GM23338 (cell line): Measurements from ENCODE around the gene SYP.

ENCODE experiments used
- EZH2 ChIP-seq: fragments of 200-600 bp; sonication (generic); IDR thresholded peaks from one replicate; pipeline ENCODE4 v1.8.0; 2017; ENCODE audit warnings: antibody characterized with exemption, mild to moderate bottlenecking, low read depth; ENCODE audit not compliant: unreplicated experiment
- EZH2phosphoT487 ChIP-seq: fragments of 200-600 bp; sonication (generic); IDR thresholded peaks from one replicate; pipeline ENCODE4 v1.8.1; 2018; ENCODE audit warnings: antibody characterized with exemption; ENCODE audit not compliant: unreplicated experiment
- JUNB ChIP-seq: IDR thresholded peaks from one replicate; pipeline ENCODE4 v1.6.1; 2016; ENCODE audit warnings: antibody characterized with exemption; ENCODE audit not compliant: unreplicated experiment
- TF ChIP-seq, protein P1 (sequence below), 2 experiments: fragments of 200-600 bp in 1 of 2; sonication (generic) in 1 of 2; conservative IDR thresholded peaks; 2 replicates each; pipeline versions ENCODE4 v1.5.1 to v1.6.1; 2016 to 2017; ENCODE audit warnings: antibody characterized with exemption in 2 of 2, low read depth in 2 of 2, mild to moderate bottlenecking in 2 of 2, moderate library complexity in 1 of 2
- TF ChIP-seq, protein P2 (sequence below): IDR thresholded peaks from one replicate; pipeline ENCODE4 v1.6.1; 2018; ENCODE audit warnings: antibody characterized with exemption; ENCODE audit not compliant: unreplicated experiment

DNA sequence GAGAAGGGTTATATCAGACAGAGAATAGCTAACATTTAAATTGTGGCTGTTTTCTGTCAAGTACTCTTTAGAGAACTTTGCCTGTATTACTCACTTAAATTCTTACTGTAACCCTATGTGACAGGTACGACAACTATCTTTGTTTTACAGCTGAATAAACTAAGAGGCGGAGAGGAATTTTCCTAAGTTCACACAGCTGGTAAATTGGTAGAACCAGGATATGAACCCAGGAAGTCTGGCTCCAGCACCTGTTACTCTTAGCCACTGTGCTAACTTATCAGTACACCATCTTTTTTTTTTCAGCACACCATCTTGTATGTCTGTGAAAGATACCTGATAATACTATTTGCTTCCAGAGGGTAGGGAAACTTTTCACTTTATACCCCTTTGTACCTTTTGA lies 2.0 kb upstream of the SYP start:
- TF ChIP-seq EZH2 (no peak), EZH2phosphoT487 (no peak), JUNB (no peak)
- TF ChIP-seq, protein P1, sequence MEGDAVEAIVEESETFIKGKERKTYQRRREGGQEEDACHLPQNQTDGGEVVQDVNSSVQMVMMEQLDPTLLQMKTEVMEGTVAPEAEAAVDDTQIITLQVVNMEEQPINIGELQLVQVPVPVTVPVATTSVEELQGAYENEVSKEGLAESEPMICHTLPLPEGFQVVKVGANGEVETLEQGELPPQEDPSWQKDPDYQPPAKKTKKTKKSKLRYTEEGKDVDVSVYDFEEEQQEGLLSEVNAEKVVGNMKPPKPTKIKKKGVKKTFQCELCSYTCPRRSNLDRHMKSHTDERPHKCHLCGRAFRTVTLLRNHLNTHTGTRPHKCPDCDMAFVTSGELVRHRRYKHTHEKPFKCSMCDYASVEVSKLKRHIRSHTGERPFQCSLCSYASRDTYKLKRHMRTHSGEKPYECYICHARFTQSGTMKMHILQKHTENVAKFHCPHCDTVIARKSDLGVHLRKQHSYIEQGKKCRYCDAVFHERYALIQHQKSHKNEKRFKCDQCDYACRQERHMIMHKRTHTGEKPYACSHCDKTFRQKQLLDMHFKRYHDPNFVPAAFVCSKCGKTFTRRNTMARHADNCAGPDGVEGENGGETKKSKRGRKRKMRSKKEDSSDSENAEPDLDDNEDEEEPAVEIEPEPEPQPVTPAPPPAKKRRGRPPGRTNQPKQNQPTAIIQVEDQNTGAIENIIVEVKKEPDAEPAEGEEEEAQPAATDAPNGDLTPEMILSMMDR (conservative IDR thresholded peaks at IDR 0.05; ENCODE audit: low read depth in 2 of 2), result no peak
- TF ChIP-seq, protein P2, sequence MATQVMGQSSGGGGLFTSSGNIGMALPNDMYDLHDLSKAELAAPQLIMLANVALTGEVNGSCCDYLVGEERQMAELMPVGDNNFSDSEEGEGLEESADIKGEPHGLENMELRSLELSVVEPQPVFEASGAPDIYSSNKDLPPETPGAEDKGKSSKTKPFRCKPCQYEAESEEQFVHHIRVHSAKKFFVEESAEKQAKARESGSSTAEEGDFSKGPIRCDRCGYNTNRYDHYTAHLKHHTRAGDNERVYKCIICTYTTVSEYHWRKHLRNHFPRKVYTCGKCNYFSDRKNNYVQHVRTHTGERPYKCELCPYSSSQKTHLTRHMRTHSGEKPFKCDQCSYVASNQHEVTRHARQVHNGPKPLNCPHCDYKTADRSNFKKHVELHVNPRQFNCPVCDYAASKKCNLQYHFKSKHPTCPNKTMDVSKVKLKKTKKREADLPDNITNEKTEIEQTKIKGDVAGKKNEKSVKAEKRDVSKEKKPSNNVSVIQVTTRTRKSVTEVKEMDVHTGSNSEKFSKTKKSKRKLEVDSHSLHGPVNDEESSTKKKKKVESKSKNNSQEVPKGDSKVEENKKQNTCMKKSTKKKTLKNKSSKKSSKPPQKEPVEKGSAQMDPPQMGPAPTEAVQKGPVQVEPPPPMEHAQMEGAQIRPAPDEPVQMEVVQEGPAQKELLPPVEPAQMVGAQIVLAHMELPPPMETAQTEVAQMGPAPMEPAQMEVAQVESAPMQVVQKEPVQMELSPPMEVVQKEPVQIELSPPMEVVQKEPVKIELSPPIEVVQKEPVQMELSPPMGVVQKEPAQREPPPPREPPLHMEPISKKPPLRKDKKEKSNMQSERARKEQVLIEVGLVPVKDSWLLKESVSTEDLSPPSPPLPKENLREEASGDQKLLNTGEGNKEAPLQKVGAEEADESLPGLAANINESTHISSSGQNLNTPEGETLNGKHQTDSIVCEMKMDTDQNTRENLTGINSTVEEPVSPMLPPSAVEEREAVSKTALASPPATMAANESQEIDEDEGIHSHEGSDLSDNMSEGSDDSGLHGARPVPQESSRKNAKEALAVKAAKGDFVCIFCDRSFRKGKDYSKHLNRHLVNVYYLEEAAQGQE, result no peak
